ENCODE results near the gene DGKH.

DGKH gene

GRCh38 chr13:42276683-42277082 lies 228.2 kb downstream of the DGKH start:
- DNase-seq (ENCODE audit: insufficient read length, low spot score) (no peak), FAIRE-seq (no peak)
- no peak for TF ChIP-seq POLR2A (IDR thresholded peaks at IDR 0.05; ENCODE audit: low read depth, low read length)

GRCh38 chr13:42277618-42278276 lies 229.3 kb downstream of the DGKH start:
- DNase-seq (ENCODE audit: insufficient read length, low spot score) = no peak
- no peak for FAIRE-seq
- no peak for TF ChIP-seq POLR2A (IDR thresholded peaks at IDR 0.05; ENCODE audit: low read depth, low read length)

GRCh38 chr13:42279080-42279479 lies 230.6 kb downstream of the DGKH start:
- TF ChIP-seq POLR2A (IDR thresholded peaks at IDR 0.05; ENCODE audit: low read depth, low read length) = no peak
- DNase-seq (ENCODE audit: insufficient read length, low spot score) = no peak
- no peak for FAIRE-seq

- no peak for TF ChIP-seq POLR2A (IDR thresholded peaks at IDR 0.05; ENCODE audit: low read depth, low read length)
- DNase-seq (ENCODE audit: insufficient read length, low spot score) (no peak), FAIRE-seq (no peak)
Measured at GRCh38 chr13:42279986-42280385, 231.5 kb downstream of the DGKH start.

GRCh38 chr13:42280537-42280936 lies 232.1 kb downstream of the DGKH start:
- no peak for TF ChIP-seq POLR2A (IDR thresholded peaks at IDR 0.05; ENCODE audit: low read depth, low read length)
- no peak for FAIRE-seq
- DNase-seq (ENCODE audit: insufficient read length, low spot score) = no peak

- no peak for DNase-seq (ENCODE audit: insufficient read length, low spot score)
- FAIRE-seq = no peak
- TF ChIP-seq POLR2A (IDR thresholded peaks at IDR 0.05; ENCODE audit: low read depth, low read length) = no peak
Measured at GRCh38 chr13:42283574-42283973, 235.1 kb downstream of the DGKH start.

GRCh38 chr13:42284068-42284467 lies 235.6 kb downstream of the DGKH start:
- DNase-seq (ENCODE audit: insufficient read length, low spot score) = no peak

More at GRCh38 chr13:42284068-42284467, 235.6 kb downstream of the DGKH start:
- FAIRE-seq = no peak
- TF ChIP-seq POLR2A (IDR thresholded peaks at IDR 0.05; ENCODE audit: low read depth, low read length) = no peak

Data from H54 (cell line).